CD4-positive, alpha-beta T cell (primary cell): ENCODE results near the gene MSH3. TPM values are rescaled to one million over a fixed set of nuclear protein-coding genes. Genes with fewer than 3 reads are reported as not detected.

Experiments
- ATAC-seq: fragments of 200-7000 bp; cut with Tn5 transposase; one replicate; pipeline ENCODE4 v1.10.0; 2022; ENCODE audit warnings: mild to moderate bottlenecking; ENCODE audit not compliant: poor library complexity
- CTCF ChIA-PET: fragments of 350-600 bp; sonication (Branson Sonifier 250); formaldehyde crosslinking; loops from one replicate; lab custom pipeline; 2021; ENCODE audit warnings: antibody characterized with exemption, inconsistent platforms; lab: Charles Lee
- POLR2A ChIA-PET: fragments of 350-600 bp; sonication (Branson Sonifier 250); formaldehyde crosslinking; loops from one replicate; lab custom pipeline; 2021; ENCODE audit warnings: antibody characterized with exemption, inconsistent platforms; lab: Charles Lee
- DNase-seq, 14 experiments: peaks; one replicate each; pipeline ENCODE4 v3.0.0-alpha.2; 2013 to 2020; ENCODE audit warnings: mixed read lengths in 2 of 14
- H3K27ac ChIP-seq, 2 donors: one replicate each; pipeline versions ENCODE4 v1.5.1 to v1.7.0; 2013; ENCODE audit warnings: low read length in 2 of 2, low read depth in 1 of 2, mild to moderate bottlenecking in 1 of 2
- H3K27me3 ChIP-seq, 2 experiments: 1 replicate in 1 of 2; 2 replicates in 1 of 2; pipeline versions ENCODE4 v1.6.1 to v1.7.0; 2013; ENCODE audit warnings: low read length in 2 of 2, control low read depth in 1 of 2, mild to moderate bottlenecking in 1 of 2, moderate library complexity in 1 of 2; ENCODE audit not compliant: insufficient read depth in 2 of 2, control insufficient read depth in 1 of 2
- H3K36me3 ChIP-seq: one replicate; pipeline ENCODE4 v1.6.1; 2013; ENCODE audit warnings: low read length, control low read depth; ENCODE audit not compliant: insufficient read depth
- H3K4me1 ChIP-seq: one replicate; pipeline ENCODE4 v1.6.1; 2013; ENCODE audit warnings: low read length, control low read depth; ENCODE audit not compliant: insufficient read depth
- H3K4me3 ChIP-seq: one replicate; pipeline ENCODE4 v1.5.1; 2013; ENCODE audit warnings: mild to moderate bottlenecking, low read length, moderate library complexity
- H3K9me3 ChIP-seq, 2 experiments: 1 replicate in 1 of 2; 2 replicates in 1 of 2; pipeline versions ENCODE4 v1.6.1 to v1.7.0; 2013; ENCODE audit warnings: low read length in 2 of 2, mild to moderate bottlenecking in 2 of 2, control low read depth in 1 of 2, moderate library complexity in 1 of 2; ENCODE audit not compliant: control insufficient read depth in 1 of 2, insufficient read depth in 1 of 2
- H3K27ac Mint-ChIP-seq: one replicate; pipeline ENCODE4 v1.8.0; 2020; ENCODE audit warnings: mixed read lengths
- H3K27me3 Mint-ChIP-seq: one replicate; pipeline ENCODE4 v1.8.0; 2021; ENCODE audit warnings: mixed read lengths
- H3K36me3 Mint-ChIP-seq: one replicate; pipeline ENCODE4 v1.8.0; 2021; ENCODE audit warnings: low read depth, mixed read lengths
- H3K4me1 Mint-ChIP-seq: one replicate; pipeline ENCODE4 v1.8.0; 2021; ENCODE audit warnings: low read depth, mixed read lengths
- H3K4me3 Mint-ChIP-seq: one replicate; pipeline ENCODE4 v1.8.0; 2020; ENCODE audit warnings: mild to moderate bottlenecking, mixed read lengths
- H3K9me3 Mint-ChIP-seq: one replicate; pipeline ENCODE4 v1.8.0; 2020; ENCODE audit warnings: mixed read lengths
- intact Hi-C, 2 experiments: fragments of 100-400 bp; cut with DNase I in 1 of 2; cut with micrococcal nuclease in 1 of 2; formaldehyde crosslinking; loops; one replicate each; pipeline versions ENCODE4 v1.15.1 to v1.9.0; 2023 to 2025; cut with DNase I, micrococcal nuclease
- total RNA-seq, 174 experiments: library from RNA in 2 of 174; stranded (reverse) in 2 of 174; gene quantifications; one replicate each; pipeline ENCODE4 v1.2.3 and lab custom pipeline; 2021 to 2026
- TF ChIP-seq, protein P1 (sequence below): fragments of 200-600 bp; IDR thresholded peaks from one replicate; pipeline ENCODE4 v1.8.0; 2022; ENCODE audit warnings: antibody characterized with exemption, mild to moderate bottlenecking

The MSH3 gene
- total RNA-seq, 2 experiments from 2014 or later: 11.3 to 13.0 TPM

DNA sequence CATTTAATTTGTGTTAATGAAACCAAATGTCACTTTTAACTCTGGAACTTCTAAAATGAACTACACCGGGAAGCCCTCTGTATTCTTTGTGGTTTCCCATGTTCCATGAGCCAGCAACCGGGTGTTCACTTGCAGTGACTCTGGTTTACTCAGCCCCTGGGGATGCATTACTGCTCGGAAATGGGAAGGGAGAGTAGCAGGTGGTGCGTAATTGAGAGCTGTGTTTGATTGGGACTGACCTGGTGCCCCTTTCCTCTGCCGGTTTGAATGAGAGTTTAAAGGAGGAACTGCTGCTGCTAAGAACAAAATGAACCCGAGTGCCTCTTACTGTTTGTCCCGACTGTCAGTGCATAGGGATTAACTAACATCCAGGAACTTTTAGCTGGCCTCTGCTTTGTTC, 100.4 kb downstream of the MSH3 start:
- Mint-ChIP-seq H3K9me3 (no peaks in the 10 kb centered on the region), H3K27me3 (no peaks in the 10 kb centered on the region), H3K4me3 (peak overlapping the region; percentile 72), H3K27ac (peak overlapping the region; percentile 73), H3K36me3 (peaks cover 45% of the 10 kb centered on the region), H3K4me1 (peaks cover 69% of the 10 kb centered on the region)
- DNase-seq: peak in 4 of 14 experiments; percentile 5 to 46 (median 16)
- CTCF ChIA-PET: no interaction called here
- TF ChIP-seq, protein P1, sequence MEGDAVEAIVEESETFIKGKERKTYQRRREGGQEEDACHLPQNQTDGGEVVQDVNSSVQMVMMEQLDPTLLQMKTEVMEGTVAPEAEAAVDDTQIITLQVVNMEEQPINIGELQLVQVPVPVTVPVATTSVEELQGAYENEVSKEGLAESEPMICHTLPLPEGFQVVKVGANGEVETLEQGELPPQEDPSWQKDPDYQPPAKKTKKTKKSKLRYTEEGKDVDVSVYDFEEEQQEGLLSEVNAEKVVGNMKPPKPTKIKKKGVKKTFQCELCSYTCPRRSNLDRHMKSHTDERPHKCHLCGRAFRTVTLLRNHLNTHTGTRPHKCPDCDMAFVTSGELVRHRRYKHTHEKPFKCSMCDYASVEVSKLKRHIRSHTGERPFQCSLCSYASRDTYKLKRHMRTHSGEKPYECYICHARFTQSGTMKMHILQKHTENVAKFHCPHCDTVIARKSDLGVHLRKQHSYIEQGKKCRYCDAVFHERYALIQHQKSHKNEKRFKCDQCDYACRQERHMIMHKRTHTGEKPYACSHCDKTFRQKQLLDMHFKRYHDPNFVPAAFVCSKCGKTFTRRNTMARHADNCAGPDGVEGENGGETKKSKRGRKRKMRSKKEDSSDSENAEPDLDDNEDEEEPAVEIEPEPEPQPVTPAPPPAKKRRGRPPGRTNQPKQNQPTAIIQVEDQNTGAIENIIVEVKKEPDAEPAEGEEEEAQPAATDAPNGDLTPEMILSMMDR: no peak
- Histone ChIP-seq H3K4me3 (no peak overlapping the region), H3K27me3 (no peaks in the 10 kb centered on the region), H3K4me1 (peaks cover 13% of the 10 kb centered on the region), H3K27ac (no peak overlapping the region), H3K9me3 (no peaks in the 10 kb centered on the region), H3K36me3 (peaks cover 8% of the 10 kb centered on the region)
- intact Hi-C loops: loop anchor here in 1 of 2 experiments (5.0 kb wide), 1 partner anchor 352 kb away; no protein-coding TSS in a partner anchor
- POLR2A ChIA-PET: no interaction called here
- no peak for ATAC-seq

DNA sequence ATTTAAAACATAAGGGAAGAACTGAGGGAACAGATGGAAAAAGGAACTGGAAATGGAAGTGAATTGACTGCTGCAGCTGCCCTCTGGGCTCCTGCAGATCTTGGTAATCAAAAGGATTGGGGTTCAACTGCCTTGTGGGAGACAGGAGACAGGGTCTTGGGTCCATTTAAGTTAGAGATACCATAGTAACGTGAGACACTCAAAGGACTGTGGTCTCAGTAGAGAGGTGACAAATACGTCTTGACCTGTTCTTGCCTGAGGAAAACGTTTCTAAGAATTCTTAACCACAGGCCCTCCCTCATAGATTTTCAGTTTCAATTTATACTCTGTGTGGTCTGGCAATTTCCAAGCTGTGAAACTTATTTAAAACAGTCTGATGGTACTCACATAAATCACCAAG, 101.2 kb downstream of the MSH3 start:
- H3K27me3 ChIP-seq: no peaks in the 10 kb centered on the region
- no peaks in the 10 kb centered on the region for H3K9me3 ChIP-seq
- intact Hi-C loops: loop anchor here in 1 of 2 experiments (5.0 kb wide), 1 partner anchor 352 kb away; no protein-coding TSS in a partner anchor
- ChIA-PET POLR2A (interaction anchor here (0.6 to 0.9 kb wide), 2 partner anchors 44 to 70 kb away, joined by 3 to 5 read pairs; no protein-coding TSS in a partner anchor), CTCF (no interaction called here)
- H3K36me3 ChIP-seq: peaks cover 8% of the 10 kb centered on the region
- H3K4me3 ChIP-seq: no peak overlapping the region
- TF ChIP-seq, protein P1: no peak
- Mint-ChIP-seq H3K27ac (peak overlapping the region; percentile 73), H3K4me3 (peak overlapping the region; percentile 72), H3K36me3 (peaks cover 47% of the 10 kb centered on the region), H3K9me3 (no peaks in the 10 kb centered on the region), H3K4me1 (peaks cover 74% of the 10 kb centered on the region), H3K27me3 (no peaks in the 10 kb centered on the region)
- peaks cover 14% of the 10 kb centered on the region for H3K4me1 ChIP-seq
- ATAC-seq (peak; percentile 37), DNase-seq (peak in 3 of 14 experiments; percentile 48 to 85 (median 59))
- H3K27ac ChIP-seq: peak overlapping the region in 1 of 2 donors; percentile 52

DNA sequence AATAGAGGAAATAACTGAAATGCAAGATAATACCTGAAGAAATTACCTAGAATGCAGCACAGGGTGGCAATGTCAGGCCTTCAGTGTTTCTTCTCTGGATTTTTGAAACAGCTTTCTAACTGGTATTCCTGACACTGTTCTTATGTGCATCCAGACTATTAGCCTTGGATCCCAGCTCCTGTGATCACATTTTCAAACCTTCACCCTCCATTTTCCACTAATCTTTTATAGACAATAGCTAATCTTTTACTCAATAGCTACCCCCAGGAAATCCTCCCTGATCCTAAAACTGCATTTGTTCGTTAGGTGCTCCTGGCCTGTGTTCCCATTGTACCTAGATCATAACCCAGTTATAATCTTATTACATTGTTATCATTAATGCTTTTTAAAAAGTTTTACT, 101.8 kb downstream of the MSH3 start:
- peaks cover 47% of the 10 kb centered on the region for H3K36me3 Mint-ChIP-seq
- no peak for ATAC-seq
- ChIA-PET POLR2A (interaction anchor here (0.6 to 0.9 kb wide), 2 partner anchors 45 to 70 kb away, joined by 3 to 5 read pairs; no protein-coding TSS in a partner anchor), CTCF (no interaction called here)
- peaks cover 73% of the 10 kb centered on the region for H3K4me1 Mint-ChIP-seq
- intact Hi-C loops: loop anchor here in 1 of 2 experiments (5.0 kb wide), 1 partner anchor 351 kb away; no protein-coding TSS in a partner anchor
- TF ChIP-seq, protein P1: no peak
- no peaks in the 10 kb centered on the region for H3K9me3 ChIP-seq
- no peaks in the 10 kb centered on the region for H3K9me3 Mint-ChIP-seq
- no peak for DNase-seq
- peaks cover 20% of the 10 kb centered on the region for H3K4me1 ChIP-seq
- no peaks in the 10 kb centered on the region for H3K27me3 Mint-ChIP-seq
- H3K4me3 Mint-ChIP-seq: peak overlapping the region; percentile 52
- H3K27ac Mint-ChIP-seq: peak overlapping the region; percentile 73
- no peak overlapping the region for H3K4me3 ChIP-seq
- no peaks in the 10 kb centered on the region for H3K27me3 ChIP-seq
- peak overlapping the region in 1 of 2 donors; percentile 52 for H3K27ac ChIP-seq
- peaks cover 7% of the 10 kb centered on the region for H3K36me3 ChIP-seq
